ENCODE results near the gene ABHD3. TPM values are rescaled to one million over a fixed set of nuclear protein-coding genes. Genes with fewer than 3 reads are reported as not detected.

The ABHD3 gene
- polyA plus RNA-seq, 1 donor (not counting 4 experiments of a cell fraction or from before 2014, with no cell fraction given), result 31.6 TPM

DNA sequence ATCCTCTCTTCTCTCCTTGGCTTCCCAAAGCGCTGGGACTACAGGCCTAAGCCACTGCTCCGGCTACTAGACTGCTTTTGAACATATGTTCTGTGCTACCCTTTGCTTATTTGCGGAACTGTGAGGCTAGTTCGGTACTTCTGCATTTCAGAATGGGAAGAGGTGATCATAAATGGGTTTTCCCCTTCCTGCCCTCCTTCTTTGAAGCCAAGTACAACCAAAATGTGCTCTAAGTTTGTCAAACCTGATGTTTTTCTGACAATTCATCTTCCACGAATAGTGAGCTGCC lies 102.3 kb downstream of the ABHD3 start:
- dilution Hi-C loops (cut with MboI; ENCODE audit: extremely low pct_ligation_motif_present, low sequenced_read_pairs), result no loop called here
- Histone ChIP-seq H3K4me2 (ENCODE audit: control insufficient read depth, extremely low read depth, insufficient read depth, low read depth, low read length) (no peak overlapping the region), H3K9me3 (ENCODE audit: control insufficient read depth, low read depth, low read length) (no peaks in the 10 kb centered on the region), H4K20me1 (ENCODE audit: control insufficient read depth, extremely low read depth, insufficient read depth, low read length) (no peaks in the 10 kb centered on the region), H3K4me1 (ENCODE audit: control insufficient read depth, extremely low read depth, insufficient read depth, low read length) (peaks cover 5% of the 10 kb centered on the region), H3K79me2 (ENCODE audit: control insufficient read depth, insufficient read depth, low read length) (peaks cover 27% of the 10 kb centered on the region), H3K9me1 (ENCODE audit: control insufficient read depth, extremely low read depth, insufficient read depth, low read length) (no peaks in the 10 kb centered on the region), H3K9ac (ENCODE audit: control insufficient read depth, extremely low read depth, insufficient read depth, low read length) (no peak overlapping the region), H3K27me3 (ENCODE audit: control insufficient read depth, extremely low read depth, insufficient read depth, low read length) (no peaks in the 10 kb centered on the region), H3K27ac (ENCODE audit: control insufficient read depth, insufficient read depth, low read length) (no peak overlapping the region), H3K4me3 (ENCODE audit: control insufficient read depth in 2 of 3, extremely low read depth in 1 of 3, insufficient read depth in 2 of 3, low read depth in 1 of 3, low read length in 3 of 3) (no peak overlapping the region), H3K36me3 (ENCODE audit: control insufficient read depth in 2 of 2, extremely low read depth in 1 of 2, insufficient read depth in 2 of 2, low read length in 2 of 2) (no peaks in the 10 kb centered on the region), H2AFZ (ENCODE audit: control insufficient read depth, low read length) (no peak overlapping the region)
- no peak for TF ChIP-seq EZH2 (IDR thresholded peaks at IDR 0.05; ENCODE audit: low read length)
- TF ChIP-seq, protein P1, sequence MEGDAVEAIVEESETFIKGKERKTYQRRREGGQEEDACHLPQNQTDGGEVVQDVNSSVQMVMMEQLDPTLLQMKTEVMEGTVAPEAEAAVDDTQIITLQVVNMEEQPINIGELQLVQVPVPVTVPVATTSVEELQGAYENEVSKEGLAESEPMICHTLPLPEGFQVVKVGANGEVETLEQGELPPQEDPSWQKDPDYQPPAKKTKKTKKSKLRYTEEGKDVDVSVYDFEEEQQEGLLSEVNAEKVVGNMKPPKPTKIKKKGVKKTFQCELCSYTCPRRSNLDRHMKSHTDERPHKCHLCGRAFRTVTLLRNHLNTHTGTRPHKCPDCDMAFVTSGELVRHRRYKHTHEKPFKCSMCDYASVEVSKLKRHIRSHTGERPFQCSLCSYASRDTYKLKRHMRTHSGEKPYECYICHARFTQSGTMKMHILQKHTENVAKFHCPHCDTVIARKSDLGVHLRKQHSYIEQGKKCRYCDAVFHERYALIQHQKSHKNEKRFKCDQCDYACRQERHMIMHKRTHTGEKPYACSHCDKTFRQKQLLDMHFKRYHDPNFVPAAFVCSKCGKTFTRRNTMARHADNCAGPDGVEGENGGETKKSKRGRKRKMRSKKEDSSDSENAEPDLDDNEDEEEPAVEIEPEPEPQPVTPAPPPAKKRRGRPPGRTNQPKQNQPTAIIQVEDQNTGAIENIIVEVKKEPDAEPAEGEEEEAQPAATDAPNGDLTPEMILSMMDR (optimal IDR thresholded peaks at IDR 0.05 in 1 of 3, IDR thresholded peaks at IDR 0.05 in 1 of 3, conservative IDR thresholded peaks at IDR 0.05 in 1 of 3; ENCODE audit: extremely low read depth in 1 of 3, insufficient read depth in 2 of 3, low read length in 3 of 3), result no peak
- FAIRE-seq (no peak), DNase-seq (ENCODE audit: low read depth, low spot score) (no peak)

Small RNAs within 50 kb of the gene (small RNA-seq; reads per million reads assigned to genes)
- gene MIR320C1 (ENCODE audit: insufficient read length in 3 of 3, low read depth in 3 of 3, low replicate concordance in 1 of 3) (0 reads per million in 3 experiments), gene RF00019 (ENCODE audit: insufficient read length in 3 of 3, low read depth in 3 of 3, low replicate concordance in 1 of 3) (0 reads per million in 3 experiments), gene RF01241 (ENCODE audit: insufficient read length in 3 of 3, low read depth in 3 of 3, low replicate concordance in 1 of 3) (0 to 0.50 (median 0.07) reads per million in 3 experiments)

Other genes with a start within 250 kb of the ABHD3 start
- gene ESCO1, start 104.1 kb downstream of the ABHD3 start, polyA plus RNA-seq, result 5.7 to 12.1 TPM (median 7.4 TPM) in 3 replicates
- 32.6 to 137 TPM (median 43.0 TPM) in 3 replicates for gene SNRPD1, start 92.5 kb downstream of the ABHD3 start, polyA plus RNA-seq
- 17.0 to 24.8 TPM (median 18.0 TPM) in 3 replicates for gene MIB1, start 36.0 kb upstream of the ABHD3 start, polyA plus RNA-seq